22Rv1 (cell line): ENCODE results near the gene GEN1.
A peak's percentile ranks its signal among the peaks of the same experiment; 100 is the strongest.

Experiments
- CTCF ChIP-seq: fragments of 450-650 bp; IDR thresholded peaks from 2 replicates; pipeline ENCODE4 v1.5.1; 2017; ENCODE audit warnings: mild to moderate bottlenecking
- ZFX ChIP-seq: fragments of 450-650 bp; IDR thresholded peaks from 2 replicates; pipeline ENCODE4 v1.6.1; 2017; ENCODE audit warnings: antibody characterized with exemption, borderline replicate concordance

- TF ChIP-seq CTCF (peak; percentile 86), ZFX (no peak)
Observed at GRCh38 chr2:17719562-17720371, 34.2 kb upstream of the GEN1 start.
